Gastrocnemius medialis (tissue), 4 donors: ENCODE results near the gene MSH5. TPM values are rescaled to one million over a fixed set of nuclear protein-coding genes. Genes with fewer than 3 reads are reported as not detected.
"Not testable (repeated sequence)": the region's sequence is repeated elsewhere in the genome, so short reads cannot be mapped to it uniquely, and the experiment has no call there.

ENCODE experiments used
- ATAC-seq, 2 donors: fragments of 150-250 bp; one replicate each; pipeline ENCODE4 v1.9.1; 2016
- DNase-seq, 2 donors: peaks; one replicate each; pipeline ENCODE4 v3.0.0-alpha.2; 2019
- H3K27ac ChIP-seq, 4 donors: fragments of 200-600 bp; sonication (generic); 1 replicate in 1 of 4; 2 replicates in 3 of 4; pipeline ENCODE4 v1.5.1; 2016 to 2018; ENCODE audit warnings: mild to moderate bottlenecking in 2 of 4, moderate library complexity in 1 of 4
- H3K27me3 ChIP-seq, 3 donors: fragments of 200-600 bp; sonication (generic) in 2 of 3; 1 replicate in 1 of 3; 2 replicates in 2 of 3; pipeline versions ENCODE4 v1.5.1 to v1.6.0; 2016 to 2019; ENCODE audit warnings: mild to moderate bottlenecking in 1 of 3, moderate library complexity in 1 of 3
- H3K36me3 ChIP-seq, 2 donors: fragments of 200-600 bp; sonication (generic) in 1 of 2; one replicate each; pipeline ENCODE4 v1.5.1; 2017 to 2018
- H3K4me1 ChIP-seq, 2 donors: fragments of 200-600 bp; sonication (generic) in 1 of 2; one replicate each; pipeline ENCODE4 v1.5.1; 2016 to 2017; ENCODE audit warnings: mild to moderate bottlenecking in 2 of 2
- H3K4me3 ChIP-seq, 4 donors: fragments of 200-600 bp; sonication (generic) in 3 of 4; 1 replicate in 1 of 4; 2 replicates in 3 of 4; pipeline ENCODE4 v1.5.1; 2016 to 2019; ENCODE audit warnings: mild to moderate bottlenecking in 2 of 4
- H3K9me3 ChIP-seq, 3 donors: fragments of 200-600 bp; sonication (generic) in 2 of 3; 1 replicate in 1 of 3; 2 replicates in 2 of 3; pipeline ENCODE4 v1.5.1; 2016 to 2019
- CTCF ChIP-seq, 5 experiments: fragments of 450-650 bp in 3 of 5; fragments of 200-600 bp in 2 of 5; sonication (generic) in 2 of 5; IDR thresholded peaks in 4 of 5; conservative IDR thresholded peaks in 1 of 5; 1 replicate in 4 of 5; 2 replicates in 1 of 5; pipeline ENCODE4 v1.5.1; 2016 to 2019; ENCODE audit warnings: antibody characterized with exemption in 5 of 5, mild to moderate bottlenecking in 3 of 5, moderate library complexity in 3 of 5
- POLR2A ChIP-seq, 2 donors: fragments of 450-650 bp; IDR thresholded peaks; one replicate each; pipeline ENCODE4 v1.6.1; 2017; ENCODE audit warnings: antibody characterized with exemption in 2 of 2, mild to moderate bottlenecking in 2 of 2, moderate library complexity in 2 of 2
- in situ Hi-C, 4 donors: fragments of 200-750 bp; cut with MboI; loops; one replicate each; pipeline versions ENCODE4 v1.15.0 to v1.8.0; 2017; ENCODE audit warnings: low sequenced_read_pairs in 4 of 4
- intact Hi-C: fragments of 100-400 bp; cut with DNase I; formaldehyde crosslinking; loops from one replicate; pipeline ENCODE4 v1.15.1; 2023; ENCODE audit warnings: low total_unique reads
- microRNA-seq, 2 donors: library from miRNA; unstranded; fragments of <30 nt; microRNA quantifications; one replicate each; pipeline ENCODE4, GENCODE V29; 2016; ENCODE audit warnings: borderline replicate concordance in 2 of 2
- total RNA-seq, 4 donors: library from RNA; depleted of rRNA; stranded (reverse); fragments of >200 nt; gene quantifications; one replicate each; pipeline versions ENCODE4 v1.1.0 to v1.2.3, GENCODE V29; 2016

Gene MSH5
- total RNA-seq, 4 donors from 2014 or later, result 0.35 to 7.8 (median 1.6) TPM

DNA sequence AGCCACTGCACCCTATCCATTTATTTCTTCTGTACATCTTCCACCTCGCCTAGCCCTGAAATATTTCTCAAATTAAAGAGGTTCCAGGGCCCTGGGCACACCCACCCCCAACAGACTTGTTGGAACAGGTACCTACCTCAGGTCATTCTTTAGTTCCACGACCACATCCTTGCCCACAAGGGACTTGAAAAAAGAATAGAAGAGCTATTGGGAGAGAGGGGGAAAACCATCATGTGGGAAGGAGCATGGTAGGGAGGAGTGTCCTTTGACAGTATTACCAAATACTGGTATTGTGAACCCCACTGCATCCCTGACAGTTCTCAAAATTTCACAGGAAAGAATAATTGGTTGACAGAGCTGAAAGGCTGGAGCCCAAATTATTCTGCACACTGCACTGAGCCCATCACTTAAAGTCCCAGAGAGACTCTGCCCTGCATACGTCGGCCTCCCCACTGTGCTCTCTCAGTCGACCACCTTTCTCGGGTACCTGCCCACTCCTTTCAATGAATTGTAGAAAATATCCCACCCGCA lies 66.2 kb downstream of the MSH5 start:
- no peak for TF ChIP-seq CTCF (IDR thresholded peaks at IDR 0.05 in 4 of 5, conservative IDR thresholded peaks at IDR 0.05 in 1 of 5)
- no peak for TF ChIP-seq POLR2A (IDR thresholded peaks at IDR 0.05)
- in situ Hi-C loops (loop anchor here in 1 of 4 donors (25.0 kb wide), 1 partner anchor 381 kb away; the partner anchor contains the start of genes AGER, AGPAT1, GPSM3 and PBX2), intact Hi-C loops (loop anchor here (1.0 kb wide), 1 partner anchor 10 kb away; no protein-coding TSS in a partner anchor)
- Histone ChIP-seq H3K4me3 (peak overlapping the region; percentile 61 to 87 (median 78)), H3K36me3 (peaks cover 0 to 14% of the 10 kb centered on the region in 2 donors), H3K9me3 (no peaks in the 10 kb centered on the region), H3K4me1 (peaks cover 9 to 12% of the 10 kb centered on the region in 2 donors), H3K27me3 (no peaks in the 10 kb centered on the region), H3K27ac (peak overlapping the region; percentile 90 to 99 (median 95))
- DNase-seq (no peak), ATAC-seq (peak in 1 of 2 donors; percentile 16)

DNA sequence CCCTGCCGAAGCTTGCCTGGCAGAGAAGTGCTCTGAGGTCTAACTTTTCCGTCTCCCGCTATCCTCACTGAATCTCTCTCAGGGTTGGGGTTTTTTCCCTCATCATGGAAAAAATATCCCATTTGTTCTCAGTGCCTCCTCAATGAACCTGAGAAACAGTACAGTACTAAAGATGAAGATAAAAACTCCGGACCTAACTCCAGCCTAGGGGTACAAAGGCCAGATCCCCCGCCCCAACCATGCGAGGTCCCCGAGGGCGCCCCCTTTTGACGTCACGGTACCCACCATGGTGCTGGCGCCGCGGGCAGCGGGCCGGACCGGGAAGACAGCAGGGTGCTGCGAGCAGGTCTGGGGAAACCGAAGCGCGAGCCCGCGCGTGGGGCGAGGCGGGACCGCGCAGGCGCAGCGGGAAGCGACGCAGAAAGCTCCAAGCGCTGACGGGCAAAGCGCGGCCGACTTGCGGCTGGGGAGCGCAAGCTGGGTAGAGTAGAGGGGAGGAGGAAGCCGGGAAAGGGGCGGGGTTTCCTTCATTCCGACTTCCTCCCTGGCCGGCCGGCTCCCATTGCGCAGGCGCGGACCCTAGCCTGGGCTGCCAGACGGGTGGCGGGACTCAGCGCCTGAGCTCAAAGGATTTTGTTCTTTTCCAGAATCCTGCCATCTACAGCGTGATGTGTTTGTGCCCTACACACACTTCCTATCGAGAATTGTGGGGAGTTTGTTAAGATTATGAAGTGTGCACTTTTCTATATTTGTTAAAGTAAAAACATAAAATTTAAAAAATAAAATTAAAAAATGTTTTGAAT lies 66.9 kb downstream of the MSH5 start, which contains the start of gene LSM2:
TSS of gene LSM2 (minus strand) at position 497 of the 803 bp plus-strand sequence. CDS start at position 288, 209 bp downstream.
- intact Hi-C loops (loop anchor here (1.0 kb wide), 1 partner anchor 10 kb away; no protein-coding TSS in a partner anchor), in situ Hi-C loops (loop anchor here in 1 of 4 donors (25.0 kb wide), 1 partner anchor 381 kb away; the partner anchor contains the start of genes AGER, AGPAT1, GPSM3 and PBX2)
- peak within 1 kb of the TSS; percentile 61 to 87 (median 78) for H3K4me3 ChIP-seq
- H3K27me3 ChIP-seq, result no peaks in the 10 kb centered on the region
- TF ChIP-seq CTCF (IDR thresholded peaks at IDR 0.05 in 4 of 5, conservative IDR thresholded peaks at IDR 0.05 in 1 of 5) (peak in 3 of 5 experiments; percentile 11 to 30 (median 20)), POLR2A (IDR thresholded peaks at IDR 0.05) (peak; percentile 90 to 93)
- H3K36me3 ChIP-seq, result peaks cover 0 to 10% of the 10 kb centered on the region in 2 donors
- peaks cover 9 to 12% of the 10 kb centered on the region in 2 donors for H3K4me1 ChIP-seq
- DNase-seq (peak; percentile 98), ATAC-seq (peak; percentile 97 to 99)
- peak within 1 kb of the TSS; percentile 90 to 99 (median 95) for H3K27ac ChIP-seq
- H3K9me3 ChIP-seq, result no peaks in the 10 kb centered on the region

DNA sequence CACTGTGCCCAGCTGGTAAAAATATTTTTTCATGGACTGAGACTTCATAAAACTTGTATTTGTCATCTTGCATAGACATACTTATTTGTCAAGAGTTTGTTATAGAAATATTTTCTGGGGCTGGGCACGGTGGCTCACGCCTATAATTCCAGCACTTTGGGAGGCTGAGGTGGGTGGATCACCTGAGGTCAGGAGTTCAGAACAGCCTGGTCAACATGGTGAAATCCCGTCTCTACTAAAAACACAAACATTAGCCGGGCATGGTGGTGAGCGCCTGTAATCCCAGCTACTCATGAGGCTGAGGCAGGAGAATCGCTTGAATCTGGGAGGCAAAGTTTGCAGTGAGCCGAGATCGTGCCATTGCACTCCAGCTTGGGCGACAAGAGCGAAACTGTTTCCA lies 68.8 kb downstream of the MSH5 start:
- in situ Hi-C loops, result loop anchor here in 1 of 4 donors (25.0 kb wide), 1 partner anchor 379 kb away; the partner anchor contains the start of genes AGER, AGPAT1, GPSM3 and PBX2
- DNase-seq, H3K36me3 ChIP-seq, H3K27ac ChIP-seq, intact Hi-C loops, H3K9me3 ChIP-seq, ATAC-seq, H3K27me3 ChIP-seq, H3K4me3 ChIP-seq: not testable (repeated sequence)
- peaks cover 15% of the 10 kb centered on the region in 2 donors for H3K4me1 ChIP-seq

DNA sequence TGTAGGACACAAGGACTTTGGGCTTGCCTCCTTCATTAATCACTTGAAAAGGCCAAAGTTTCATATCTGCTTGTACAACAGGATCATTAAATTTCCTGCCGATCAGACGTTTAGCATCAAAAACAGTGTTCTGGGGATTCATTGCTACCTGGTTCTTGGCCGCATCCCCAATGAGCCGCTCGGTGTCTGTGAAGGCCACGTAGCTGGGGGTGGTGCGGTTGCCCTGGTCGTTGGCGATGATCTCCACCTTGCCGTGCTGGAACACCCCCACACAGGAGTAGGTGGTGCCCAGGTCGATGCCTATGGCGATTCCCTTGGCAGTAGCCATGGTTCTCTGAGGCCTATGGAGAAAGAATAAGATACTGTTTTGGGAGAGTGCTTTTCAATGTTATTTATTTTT lies 71.8 kb downstream of the MSH5 start:
- Histone ChIP-seq H3K27me3 (no peaks in the 10 kb centered on the region), H3K4me1 (peaks cover 13% of the 10 kb centered on the region in 2 donors), H3K9me3 (no peaks in the 10 kb centered on the region), H3K36me3 (no peaks in the 10 kb centered on the region), H3K4me3 (no peak overlapping the region), H3K27ac (no peak overlapping the region)
- intact Hi-C loops, result no loop called here
- in situ Hi-C loops, result loop anchor here in 1 of 4 donors (25.0 kb wide), 1 partner anchor 376 kb away; the partner anchor contains the start of genes AGER, AGPAT1, GPSM3 and PBX2
- no peak for TF ChIP-seq POLR2A (IDR thresholded peaks at IDR 0.05)
- no peak for TF ChIP-seq CTCF (IDR thresholded peaks at IDR 0.05 in 4 of 5, conservative IDR thresholded peaks at IDR 0.05 in 1 of 5)
- no peak for ATAC-seq
- DNase-seq, result no peak

Small RNA genes lying within 50 kb of the gene (microRNA-seq; reads per million reads assigned to microRNA genes)
- 1.2 to 1.7 reads per million in 2 donors for gene MIR4646

Other genes starting within 250 kb of the MSH5 start
- 1 to 10 TPM in 1 of 4 donors, under 1 TPM in 3; 0.20 to 1.2 (median 0.50) TPM for gene MICB, start 241.9 kb upstream of the MSH5 start, total RNA-seq
- gene MCCD1, start 211.0 kb upstream of the MSH5 start, total RNA-seq, result not detected
- 100 to 1,000 TPM; 107 to 198 (median 144) TPM for gene DDX39B, start 198.0 kb upstream of the MSH5 start, total RNA-seq
- 1 to 10 TPM in 2 of 4 donors, under 1 TPM in 2; 0.46 to 1.8 (median 1.1) TPM for gene ATP6V1G2, start 193.4 kb upstream of the MSH5 start, total RNA-seq
- 10 to 100 TPM; 17.6 to 21.7 (median 20.3) TPM for gene NFKBIL1, start 192.4 kb upstream of the MSH5 start, total RNA-seq
- gene LTA, start 167.7 kb upstream of the MSH5 start, total RNA-seq, result not detected
- under 1 TPM in 2 of 4 donors, not detected in 2; 0.23 to 0.87 TPM for gene TNF, start 164.4 kb upstream of the MSH5 start, total RNA-seq
- not detected for gene LTB, start 157.6 kb upstream of the MSH5 start, total RNA-seq
- 10 to 100 TPM in 1 of 4 donors, 1 to 10 TPM in 2, not detected in 1; 1.6 to 22.3 (median 4.1) TPM for gene LST1, start 153.7 kb upstream of the MSH5 start, total RNA-seq
- not detected for gene NCR3, start 147.0 kb upstream of the MSH5 start, total RNA-seq
- gene AIF1, start 124.8 kb upstream of the MSH5 start, total RNA-seq, result 10 to 100 TPM in 1 of 4 donors, 1 to 10 TPM in 3; 4.3 to 11.0 (median 4.8) TPM
- gene PRRC2A, start 119.3 kb upstream of the MSH5 start, total RNA-seq, result 10 to 100 TPM; 38.9 to 67.7 (median 52.0) TPM
- 100 to 1,000 TPM; 305 to 509 (median 459) TPM for gene BAG6, start 87.3 kb upstream of the MSH5 start, total RNA-seq
- gene APOM, start 84.1 kb upstream of the MSH5 start, total RNA-seq, result 1 to 10 TPM; 1.8 to 7.9 (median 2.4) TPM
- 10 to 100 TPM; 22.2 to 34.9 (median 26.8) TPM for gene C6orf47, start 79.2 kb upstream of the MSH5 start, total RNA-seq
- gene GPANK1, start 75.0 kb upstream of the MSH5 start, total RNA-seq, result 10 to 100 TPM; 17.3 to 29.8 (median 24.5) TPM
- gene CSNK2B, start 73.9 kb upstream of the MSH5 start, total RNA-seq, result 100 to 1,000 TPM; 185 to 251 (median 226) TPM
- 1 to 10 TPM in 1 of 4 donors, under 1 TPM in 2, not detected in 1; 0.19 to 2.7 (median 0.60) TPM for gene LY6G5B, start 70.0 kb upstream of the MSH5 start, total RNA-seq
- 1 to 10 TPM in 2 of 4 donors, not detected in 2; 1.3 to 3.2 TPM for gene LY6G5C, start 58.9 kb upstream of the MSH5 start, total RNA-seq
- gene ABHD16A, start 36.7 kb upstream of the MSH5 start, total RNA-seq, result 10 to 100 TPM; 39.2 to 82.9 (median 57.5) TPM
- not detected for gene LY6G6F, start 33.1 kb upstream of the MSH5 start, total RNA-seq
- gene LY6G6D, start 24.7 kb upstream of the MSH5 start, total RNA-seq, result not detected
- not detected for gene LY6G6C, start 18.3 kb upstream of the MSH5 start, total RNA-seq
- gene MPIG6B, start 16.6 kb upstream of the MSH5 start, total RNA-seq, result not detected
- 10 to 100 TPM; 10.6 to 24.2 (median 15.4) TPM for gene DDAH2, start 10.7 kb upstream of the MSH5 start, total RNA-seq
- 10 to 100 TPM; 20.9 to 41.3 (median 26.3) TPM for gene CLIC1, start 3.5 kb upstream of the MSH5 start, total RNA-seq
- gene SAPCD1, start 22.7 kb downstream of the MSH5 start, total RNA-seq, result not detected
- 1 to 10 TPM; 2.0 to 7.8 (median 4.7) TPM for gene VWA7, start 37.3 kb downstream of the MSH5 start, total RNA-seq
- gene VARS1, start 55.7 kb downstream of the MSH5 start, total RNA-seq, result 100 to 1,000 TPM in 1 of 4 donors, 10 to 100 TPM in 3; 39.2 to 102 (median 67.4) TPM
- gene LSM2, start 67.0 kb downstream of the MSH5 start, total RNA-seq, result 10 to 100 TPM; 25.1 to 43.7 (median 32.9) TPM
- 1 to 10 TPM; 1.1 to 7.1 (median 3.5) TPM for gene HSPA1L, start 75.3 kb downstream of the MSH5 start, total RNA-seq
- 100 to 1,000 TPM in 2 of 4 donors, 10 to 100 TPM in 2; 85.8 to 205 (median 111) TPM for gene HSPA1A, start 75.5 kb downstream of the MSH5 start, total RNA-seq
- 100 to 1,000 TPM in 2 of 4 donors, 10 to 100 TPM in 2; 71.5 to 178 (median 112) TPM for gene HSPA1B, start 87.7 kb downstream of the MSH5 start, total RNA-seq
- gene NEU1, start 122.8 kb downstream of the MSH5 start, total RNA-seq, result 10 to 100 TPM; 20.8 to 42.7 (median 38.1) TPM
- gene SLC44A4, start 139.0 kb downstream of the MSH5 start, total RNA-seq, result 1 to 10 TPM in 1 of 4 donors, not detected in 3; 1.6 TPM
- 10 to 100 TPM in 3 of 4 donors, 1 to 10 TPM in 1; 8.4 to 17.5 (median 13.0) TPM for gene EHMT2, start 157.7 kb downstream of the MSH5 start, total RNA-seq
- under 1 TPM in 1 of 4 donors, not detected in 3; 0.26 TPM for gene ZBTB12, start 162.1 kb downstream of the MSH5 start, total RNA-seq
- gene C2, start 187.7 kb downstream of the MSH5 start, total RNA-seq, result 1 to 10 TPM; 2.7 to 4.9 (median 3.6) TPM
- 10 to 100 TPM in 1 of 4 donors, 1 to 10 TPM in 3; 1.0 to 13.8 (median 6.1) TPM for gene CFB, start 206.1 kb downstream of the MSH5 start, total RNA-seq
- gene NELFE, start 219.0 kb downstream of the MSH5 start, total RNA-seq, result 10 to 100 TPM; 58.1 to 88.6 (median 78.7) TPM
- 10 to 100 TPM; 21.2 to 51.9 (median 22.7) TPM for gene SKIC2, start 219.2 kb downstream of the MSH5 start, total RNA-seq
- gene DXO, start 232.1 kb downstream of the MSH5 start, total RNA-seq, result 10 to 100 TPM in 1 of 4 donors, 1 to 10 TPM in 3; 5.8 to 11.5 (median 8.5) TPM
- 1 to 10 TPM; 4.3 to 7.8 (median 6.2) TPM for gene C4A, start 242.1 kb downstream of the MSH5 start, total RNA-seq